Thyroid gland (tissue), 4 donors: Measurements from ENCODE around the gene MRC1. TPM values are rescaled to one million over a fixed set of nuclear protein-coding genes. Genes with fewer than 3 reads are reported as not detected.
"Not testable (repeated sequence)": the region's sequence is repeated elsewhere in the genome, so short reads cannot be mapped to it uniquely, and the experiment has no call there.

Source experiments
- DNase-seq, 2 donors: peaks; one replicate each; pipeline ENCODE4 v3.0.0-alpha.2; 2019
- H3K27ac ChIP-seq, 3 donors: fragments of 200-600 bp; sonication (generic); 1 replicate in 2 of 3; 2 replicates in 1 of 3; pipeline ENCODE4 v1.5.1; 2016 to 2019; ENCODE audit warnings: mild to moderate bottlenecking in 1 of 3, moderate library complexity in 1 of 3
- H3K27me3 ChIP-seq: fragments of 200-600 bp; sonication (generic); one replicate; pipeline ENCODE4 v1.5.1; 2019
- H3K36me3 ChIP-seq, 2 donors: fragments of 200-600 bp; sonication (generic); one replicate each; pipeline ENCODE4 v1.5.1; 2016 to 2019
- H3K4me1 ChIP-seq, 2 donors: fragments of 200-600 bp; sonication (generic); one replicate each; pipeline ENCODE4 v1.5.1; 2017 to 2019
- H3K4me3 ChIP-seq, 3 donors: fragments of 200-600 bp; sonication (generic); replicated peaks in 1 of 3; 1 replicate in 2 of 3; 2 replicates in 1 of 3; pipeline ENCODE4 v1.5.1; 2016; ENCODE audit warnings: mild to moderate bottlenecking in 1 of 3
- H3K9me3 ChIP-seq: fragments of 200-600 bp; sonication (generic); one replicate; pipeline ENCODE4 v1.5.1; 2017
- CTCF ChIP-seq, 6 experiments: fragments of 200-600 bp in 3 of 6; fragments of 450-650 bp in 3 of 6; sonication (generic) in 3 of 6; IDR thresholded peaks; one replicate each; pipeline ENCODE4 v1.5.1; 2016 to 2019; ENCODE audit warnings: antibody characterized with exemption in 6 of 6, mild to moderate bottlenecking in 2 of 6, inconsistent platforms in 1 of 6, moderate library complexity in 1 of 6
- POLR2A ChIP-seq, 2 donors: fragments of 450-650 bp; IDR thresholded peaks; one replicate each; pipeline ENCODE4 v1.6.1; 2017; ENCODE audit warnings: antibody characterized with exemption in 2 of 2, mild to moderate bottlenecking in 2 of 2, moderate library complexity in 1 of 2
- WGBS, 2 donors: methylation state at CpG; one replicate each; pipeline ENCODE4 v1.1.5; 2017; 5-methylcytosine and 5-hydroxymethylcytosine counted together
- intact Hi-C: fragments of 100-400 bp; cut with DNase I; formaldehyde crosslinking; loops from one replicate; pipeline ENCODE4 v1.15.1; 2023
- total RNA-seq, 4 donors: library from RNA; depleted of rRNA; stranded (reverse); fragments of >200 nt; gene quantifications; one replicate each; pipeline ENCODE4 v1.2.3, GENCODE V29; 2016

Gene MRC1
- total RNA-seq, 4 donors from 2014 or later: 11.8 to 73.4 (median 36.8) TPM

- TF ChIP-seq CTCF (IDR thresholded peaks at IDR 0.05): no peak
- TF ChIP-seq POLR2A (IDR thresholded peaks at IDR 0.05): no peak
- Histone ChIP-seq H3K27ac (no peak overlapping the region), H3K4me1 (peaks cover 0 to 7% of the 10 kb centered on the region in 2 donors), H3K36me3 (no peaks in the 10 kb centered on the region), H3K27me3 (no peaks in the 10 kb centered on the region), H3K9me3 (no peaks in the 10 kb centered on the region), H3K4me3 (no peak overlapping the region)
- DNase-seq: no peak
- 58 to 74% methylated on average over 3 of the region's 3 CpGs for WGBS, 2 donors
- intact Hi-C loops: no loop called here
Observed at GRCh38 chr10:17921378-17921777, 112.2 kb downstream of the MRC1 start.

GRCh38 chr10:17923728-17924127 is 114.6 kb downstream of the MRC1 start:
- Histone ChIP-seq H3K27ac (no peak overlapping the region), H3K27me3 (no peaks in the 10 kb centered on the region), H3K36me3 (no peaks in the 10 kb centered on the region), H3K4me3 (no peak overlapping the region), H3K4me1 (peaks cover 0 to 7% of the 10 kb centered on the region in 2 donors), H3K9me3 (no peaks in the 10 kb centered on the region)
- no peak for TF ChIP-seq POLR2A (IDR thresholded peaks at IDR 0.05)
- DNase-seq: peak; percentile 53 to 72
- WGBS, 2 donors: 25 to 40% methylated on average over 4 of the region's 4 CpGs
- intact Hi-C loops: no loop called here

GRCh38 chr10:17943033-17943745 is 134.0 kb downstream of the MRC1 start:
- 80 to 90% methylated on average over 3 of the region's 3 CpGs for WGBS, 2 donors
- H3K36me3 ChIP-seq: no peaks in the 10 kb centered on the region
- TF ChIP-seq POLR2A (IDR thresholded peaks at IDR 0.05): no peak

GRCh38 chr10:17950269-17950668 is 141.1 kb downstream of the MRC1 start:
- 92 to 96% methylated on average over 7 of the region's 7 CpGs for WGBS, 2 donors
- H3K27me3 ChIP-seq, DNase-seq, H3K9me3 ChIP-seq, intact Hi-C loops, H3K4me1 ChIP-seq, H3K27ac ChIP-seq, H3K4me3 ChIP-seq, H3K36me3 ChIP-seq: not testable (repeated sequence)

More at GRCh38 chr10:17943033-17943745, 134.0 kb downstream of the MRC1 start:
- no peak for DNase-seq
- no peak overlapping the region for H3K4me3 ChIP-seq
- H3K27me3 ChIP-seq: no peaks in the 10 kb centered on the region
- intact Hi-C loops: no loop called here
- no peak overlapping the region for H3K27ac ChIP-seq
- no peaks in the 10 kb centered on the region for H3K4me1 ChIP-seq
- H3K9me3 ChIP-seq: no peaks in the 10 kb centered on the region

GRCh38 chr10:17950726-17951125 is 141.6 kb downstream of the MRC1 start:
- TF ChIP-seq POLR2A (IDR thresholded peaks at IDR 0.05) (no peak), CTCF (IDR thresholded peaks at IDR 0.05) (no peak)
- H3K9me3 ChIP-seq: no peaks in the 10 kb centered on the region
- H3K36me3 ChIP-seq: no peaks in the 10 kb centered on the region
- no peak overlapping the region for H3K27ac ChIP-seq
- WGBS, 2 donors: 88 to 92% methylated on average over 6 to 22 of the region's 22 CpGs
- no peak overlapping the region for H3K4me3 ChIP-seq
- H3K4me1 ChIP-seq: peaks cover 0 to 5% of the 10 kb centered on the region in 2 donors
- intact Hi-C loops: no loop called here
- H3K27me3 ChIP-seq: no peaks in the 10 kb centered on the region
- no peak for DNase-seq

GRCh38 chr10:17951868-17952371 is 142.8 kb downstream of the MRC1 start, which contains the start of gene SLC39A12:
Gene SLC39A12 (plus strand): TSS chr10:17951918. CDS start chr10:17953277, 1,359 bp downstream.
- intact Hi-C loops: no loop called here
- 42 to 44% methylated on average over 3 of the region's 3 CpGs for WGBS, 2 donors
- Histone ChIP-seq H3K27ac (no peak within 1 kb of the TSS), H3K4me3 (no peak within 1 kb of the TSS), H3K36me3 (no peaks in the 10 kb centered on the region), H3K9me3 (no peaks in the 10 kb centered on the region), H3K27me3 (no peaks in the 10 kb centered on the region), H3K4me1 (peaks cover 0 to 5% of the 10 kb centered on the region in 2 donors)
- TF ChIP-seq CTCF (IDR thresholded peaks at IDR 0.05) (no peak), POLR2A (IDR thresholded peaks at IDR 0.05) (no peak)
- DNase-seq: no peak

- intact Hi-C loops, H3K4me1 ChIP-seq, H3K9me3 ChIP-seq, H3K4me3 ChIP-seq, DNase-seq, H3K27ac ChIP-seq, H3K36me3 ChIP-seq, H3K27me3 ChIP-seq: not testable (repeated sequence)
- WGBS, 2 donors: 93 to 94% methylated on average over 10 of the region's 10 CpGs
Observed at GRCh38 chr10:17954372-17954771, 145.2 kb downstream of the MRC1 start.
